NCI-H2227 (cell line): ENCODE data around the gene LSM3.

ENCODE experiments used
- DNase-seq: peaks from one replicate; lab custom pipeline; 2025; ENCODE audit not compliant: unreplicated experiment; lab: John Stamatoyannopoulos, UW

The LSM3 gene

GRCh38 chr3:14178247-14179113, at the start of gene LSM3, which contains the start of gene XPC:
Gene LSM3, plus strand, starts transcription at chr3:14178817. Its CDS starts 44 bp downstream, at chr3:14178861.
Gene XPC, minus strand, starts transcription at chr3:14178601. Its CDS starts 33 bp downstream, at chr3:14178568.
- peak; percentile 97 for DNase-seq

- DNase-seq, result no peak
Observed at GRCh38 chr3:14129296-14129695, 49.3 kb upstream of the LSM3 start.

- DNase-seq, result no peak
Observed at GRCh38 chr3:14130230-14130629, 48.4 kb upstream of the LSM3 start.

- DNase-seq, result no peak
Observed at GRCh38 chr3:14130707-14131106, 47.9 kb upstream of the LSM3 start.

GRCh38 chr3:14131134-14131533, 47.5 kb upstream of the LSM3 start:
- DNase-seq, result no peak

- DNase-seq, result no peak
Observed at GRCh38 chr3:14132120-14132519, 46.5 kb upstream of the LSM3 start.

- no peak for DNase-seq
Observed at GRCh38 chr3:14132689-14133088, 45.9 kb upstream of the LSM3 start.

GRCh38 chr3:14133188-14133800, 45.3 kb upstream of the LSM3 start:
- DNase-seq, result no peak

GRCh38 chr3:14133876-14134275, 44.7 kb upstream of the LSM3 start:
- no peak for DNase-seq

GRCh38 chr3:14134291-14134690, 44.3 kb upstream of the LSM3 start:
- no peak for DNase-seq

- no peak for DNase-seq
Observed at GRCh38 chr3:14135581-14135980, 43.0 kb upstream of the LSM3 start.

GRCh38 chr3:14137004-14137403, 41.6 kb upstream of the LSM3 start:
- DNase-seq, result no peak

- no peak for DNase-seq
Observed at GRCh38 chr3:14137445-14137844, 41.2 kb upstream of the LSM3 start.

GRCh38 chr3:14138109-14138877, 40.3 kb upstream of the LSM3 start:
- no peak for DNase-seq

GRCh38 chr3:14138878-14139655, 39.5 kb upstream of the LSM3 start:
- DNase-seq, result no peak

- DNase-seq, result no peak
Observed at GRCh38 chr3:14139771-14140170, 38.8 kb upstream of the LSM3 start.

GRCh38 chr3:14140668-14141067, 37.9 kb upstream of the LSM3 start:
- DNase-seq, result no peak

GRCh38 chr3:14141144-14141543, 37.5 kb upstream of the LSM3 start:
- no peak for DNase-seq

- DNase-seq, result no peak
Observed at GRCh38 chr3:14141602-14142341, 36.8 kb upstream of the LSM3 start.

- DNase-seq, result no peak
Observed at GRCh38 chr3:14142567-14143270, 35.9 kb upstream of the LSM3 start.
